ENCODE measurements around the gene CDH26.

DNA sequence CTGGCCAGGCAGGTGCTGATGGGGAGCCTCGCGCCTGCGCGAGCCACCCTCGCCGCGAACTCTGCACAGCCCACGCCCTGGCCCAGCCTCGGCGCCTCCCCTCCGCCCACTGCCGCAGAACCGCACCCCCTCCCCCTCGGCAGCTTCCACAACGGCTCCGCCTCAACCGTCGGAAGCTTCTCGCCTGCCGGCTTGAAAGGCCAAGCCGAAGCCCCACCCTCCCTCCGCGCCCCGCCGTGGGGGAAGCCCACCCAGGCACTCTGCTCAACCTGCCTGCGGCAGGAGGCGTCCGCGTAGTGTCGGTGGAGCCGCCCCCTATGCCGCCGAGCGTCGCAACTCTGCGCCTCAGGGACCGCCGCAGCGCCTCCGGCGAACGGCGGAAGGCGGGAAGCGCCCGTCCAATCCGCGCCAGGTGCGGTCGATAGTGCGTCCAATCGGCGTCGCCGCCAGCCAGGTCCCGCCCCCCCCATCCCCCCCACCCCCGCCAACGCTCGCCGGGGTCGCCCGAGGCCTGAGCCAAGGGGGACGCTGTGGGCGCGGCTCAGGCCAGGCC is 24.9 kb upstream of the CDH26 start, which contains the start of gene SYCP2:
- TF ChIP-seq GATA2 (IDR thresholded peaks at IDR 0.05; ENCODE audit: low read depth, low read length) (no peak), GATA3 (IDR thresholded peaks at IDR 0.05; ENCODE audit: low read depth, low read length) (no peak)

All from SH-SY5Y (cell line).